GM21717 (cell line): ENCODE data around the gene MIER2.

Experiments used
- ATAC-seq: cut with Tn5 transposase; IDR thresholded peaks from one replicate; pipeline ENCODE4 v1.9.1; 2021; ENCODE audit warnings: mild to moderate bottlenecking, moderate library complexity; ENCODE audit not compliant: unreplicated experiment

Gene MIER2

GRCh38 chr19:309206-309565 is 35.4 kb downstream of the MIER2 start:
- ATAC-seq: no peak

DNA sequence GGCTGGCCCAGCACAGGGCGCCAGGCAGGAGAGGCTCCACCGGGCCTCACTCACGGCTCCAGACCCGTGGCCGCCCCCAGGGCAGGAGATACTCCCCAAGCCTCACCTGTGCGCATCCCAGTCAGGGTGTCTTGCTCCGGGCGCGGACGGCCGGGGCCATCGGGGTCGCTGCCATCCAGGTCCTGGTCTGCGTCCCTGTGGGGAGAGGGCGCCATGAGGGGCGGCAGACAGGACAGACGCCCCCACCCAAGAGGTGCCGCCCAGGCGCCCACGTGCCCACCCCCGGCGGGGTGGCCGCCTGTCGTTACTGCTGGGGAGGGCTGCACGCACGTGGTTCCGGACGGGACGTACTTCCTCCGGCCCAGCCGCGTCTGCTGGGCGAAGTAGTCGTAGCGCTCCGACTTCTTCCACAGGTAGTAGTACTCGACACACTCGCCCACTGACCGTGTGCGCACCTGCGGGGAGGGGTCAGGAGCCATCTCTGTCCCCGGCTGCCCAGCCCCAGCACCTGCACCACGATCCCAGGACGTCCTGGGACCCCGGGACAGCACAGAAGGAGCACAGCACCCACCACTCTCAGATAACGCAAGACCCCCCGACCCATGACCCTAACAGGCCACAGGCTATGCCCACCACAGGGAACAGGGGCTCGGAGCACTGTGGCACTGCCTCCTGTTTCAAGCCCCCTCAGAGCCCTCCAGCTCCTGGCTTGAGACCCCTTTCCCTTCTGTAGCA is 36.0 kb downstream of the MIER2 start:
- no peak for ATAC-seq

DNA sequence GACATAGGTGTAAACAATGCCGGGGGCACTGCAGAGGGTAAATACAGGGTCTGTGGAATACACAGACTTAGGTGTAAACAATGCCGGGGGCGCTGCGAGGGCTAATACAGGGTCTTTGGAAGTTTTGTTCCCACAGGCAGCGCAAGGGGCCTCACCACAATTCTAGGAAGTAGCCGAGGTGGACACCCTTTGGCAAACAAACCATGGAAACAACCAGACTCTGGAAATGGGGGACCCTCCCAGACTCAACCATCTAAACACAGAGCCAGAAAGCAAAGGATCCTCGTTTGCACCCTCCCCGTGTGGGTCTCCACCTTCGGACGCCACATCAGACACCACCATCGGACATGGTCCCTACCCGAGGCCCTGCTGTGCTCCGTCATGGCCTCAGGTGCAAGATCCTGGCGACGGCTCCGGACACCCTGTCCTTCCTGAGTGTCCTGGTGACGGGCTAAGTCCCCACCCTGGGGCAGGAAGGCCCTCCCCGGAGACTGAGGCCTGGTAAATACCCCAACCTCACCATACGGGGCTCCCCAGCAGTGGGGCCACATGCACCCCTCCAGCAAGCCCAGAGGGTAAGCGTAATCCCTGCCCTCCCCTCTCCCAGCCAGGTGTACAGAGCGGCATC is 36.7 kb downstream of the MIER2 start:
- no peak for ATAC-seq

DNA sequence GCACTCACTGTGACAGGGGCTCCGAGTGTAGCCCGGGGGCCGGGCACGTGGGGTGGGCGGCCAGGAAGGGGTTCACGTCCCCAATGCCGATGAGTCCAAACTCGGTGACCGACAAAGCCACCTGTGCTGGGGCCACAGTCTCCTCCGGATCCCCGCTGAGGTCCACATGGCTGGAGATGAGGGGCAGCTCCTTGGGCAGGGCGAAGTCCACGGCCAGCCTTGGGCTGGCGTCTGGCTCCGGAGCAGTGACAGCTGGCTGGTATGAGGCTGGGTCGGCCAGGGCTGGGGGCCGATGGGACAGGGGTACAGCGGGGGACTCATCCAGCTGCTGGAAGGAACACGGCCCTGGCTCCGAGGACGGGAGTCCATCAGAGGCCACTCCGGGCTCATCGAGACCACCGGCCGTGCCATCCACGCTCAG is 37.5 kb downstream of the MIER2 start:
- ATAC-seq: no peak

DNA sequence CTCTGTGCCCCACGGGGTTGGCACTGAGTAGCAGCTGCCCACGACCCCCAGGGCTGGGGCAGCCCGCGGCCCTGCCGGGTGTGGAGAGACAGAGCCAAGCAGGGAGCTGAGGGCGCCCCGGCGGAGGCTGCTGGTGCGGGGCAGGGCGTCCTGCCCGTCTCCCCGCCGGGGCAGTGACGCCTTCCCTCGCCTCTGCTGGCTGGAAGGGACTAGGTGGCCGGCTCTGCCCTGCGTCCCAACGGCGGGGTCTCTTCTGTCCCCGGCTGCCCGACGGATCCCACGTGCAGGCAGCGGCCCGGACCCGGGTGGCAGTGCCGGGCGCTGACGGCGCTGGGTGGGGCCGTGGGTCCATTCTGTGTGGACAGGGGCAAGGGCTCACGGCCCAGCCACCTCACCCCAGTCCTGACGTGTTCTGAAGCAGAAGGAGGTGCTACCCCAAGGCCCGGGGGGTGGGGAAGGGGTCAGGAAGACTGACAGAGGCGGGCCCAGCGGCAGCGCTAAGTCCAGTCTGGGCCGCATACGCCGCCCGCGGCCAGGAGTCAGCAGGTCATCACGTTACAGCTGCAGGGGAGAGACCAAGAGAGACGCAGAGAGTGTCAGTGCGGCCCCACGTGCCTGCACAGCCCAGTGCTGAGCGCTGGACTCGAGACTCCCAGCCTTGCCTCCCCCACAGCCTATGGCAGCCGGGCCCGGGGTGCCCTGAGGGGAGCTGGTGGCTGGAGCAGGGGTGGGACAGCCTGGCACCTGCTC is 38.3 kb downstream of the MIER2 start:
- no peak for ATAC-seq

DNA sequence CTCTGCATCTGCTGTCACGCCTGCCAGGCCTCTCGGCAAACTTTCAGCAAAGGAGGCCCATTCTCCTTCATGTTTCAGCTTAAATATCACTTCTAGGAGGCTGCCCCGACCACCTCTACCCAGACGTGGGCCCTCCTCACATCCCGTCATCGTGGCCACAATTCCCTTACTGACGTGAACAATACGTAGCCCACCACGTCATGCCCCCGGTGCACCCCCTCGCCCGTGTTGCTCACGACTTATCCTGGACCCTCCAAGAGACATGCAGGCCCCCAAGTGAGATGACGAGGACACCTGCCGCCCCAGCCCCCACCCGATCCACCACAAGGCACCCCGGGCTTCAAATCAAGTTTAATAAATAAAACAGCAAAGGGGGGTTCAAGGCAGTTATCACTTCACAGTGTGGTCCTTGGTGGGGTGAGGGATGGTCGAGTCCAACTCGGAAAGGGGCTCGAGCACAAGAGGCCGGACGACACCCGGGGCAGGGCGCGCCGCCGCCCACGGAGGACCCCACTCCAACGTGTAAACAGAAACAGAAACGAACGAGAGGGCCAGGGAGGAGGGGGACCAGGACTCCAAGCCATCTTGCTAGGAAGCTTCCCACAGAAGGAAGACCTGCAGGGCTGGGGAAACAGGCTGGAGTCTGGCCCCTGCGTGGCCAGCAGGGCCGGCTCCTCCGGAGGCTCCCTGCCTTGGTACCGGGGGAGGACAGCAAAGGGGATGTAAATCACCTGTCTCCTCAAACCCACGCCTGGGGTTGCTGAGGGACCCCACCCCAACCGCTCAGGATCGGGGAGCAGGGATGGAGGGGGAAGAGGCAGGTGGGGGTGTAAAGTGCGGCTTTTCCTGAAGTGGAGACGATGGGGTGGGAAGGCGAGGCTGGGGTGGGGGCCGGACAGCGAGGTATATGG is 39.1 kb downstream of the MIER2 start:
- no peak for ATAC-seq

GRCh38 chr19:296476-297225 is 47.9 kb downstream of the MIER2 start:
- ATAC-seq: no peak

GRCh38 chr19:295687-296370 is 48.8 kb downstream of the MIER2 start:
- ATAC-seq: no peak

DNA sequence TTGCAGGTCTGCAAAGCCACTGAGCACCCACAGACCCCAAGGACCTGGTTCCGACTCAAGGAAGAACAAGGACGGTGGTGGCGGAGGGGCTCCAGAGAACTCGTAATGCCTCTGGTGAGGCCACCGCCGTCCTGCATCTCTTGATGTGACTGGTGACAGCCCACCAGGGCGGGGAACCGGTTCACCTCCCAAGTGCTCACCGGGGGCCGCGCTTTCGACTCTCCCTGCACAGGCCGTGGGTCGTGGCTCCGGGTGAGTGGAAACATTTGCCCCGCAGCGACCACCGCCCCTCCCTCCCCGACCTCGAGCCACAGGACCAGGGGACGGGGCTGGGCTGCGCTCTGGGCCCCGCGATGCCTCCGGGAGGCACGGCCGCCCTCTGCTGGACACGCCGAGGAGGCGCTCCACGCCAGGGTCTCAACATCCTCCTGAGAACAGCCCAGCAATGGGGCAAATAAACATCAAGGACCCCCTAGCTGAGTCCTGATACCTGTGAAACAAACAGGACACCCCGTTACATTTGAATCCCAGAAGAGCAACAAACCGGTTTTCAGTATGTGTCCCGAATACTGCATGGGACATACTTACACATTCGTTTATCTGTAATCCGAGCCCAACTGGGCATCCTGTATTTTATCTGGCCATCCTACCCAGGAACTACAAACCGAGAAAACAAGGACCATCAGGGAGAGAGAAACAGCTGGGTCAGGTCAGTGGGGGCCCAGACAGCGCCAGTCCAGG is 49.5 kb downstream of the MIER2 start:
- ATAC-seq: no peak

DNA sequence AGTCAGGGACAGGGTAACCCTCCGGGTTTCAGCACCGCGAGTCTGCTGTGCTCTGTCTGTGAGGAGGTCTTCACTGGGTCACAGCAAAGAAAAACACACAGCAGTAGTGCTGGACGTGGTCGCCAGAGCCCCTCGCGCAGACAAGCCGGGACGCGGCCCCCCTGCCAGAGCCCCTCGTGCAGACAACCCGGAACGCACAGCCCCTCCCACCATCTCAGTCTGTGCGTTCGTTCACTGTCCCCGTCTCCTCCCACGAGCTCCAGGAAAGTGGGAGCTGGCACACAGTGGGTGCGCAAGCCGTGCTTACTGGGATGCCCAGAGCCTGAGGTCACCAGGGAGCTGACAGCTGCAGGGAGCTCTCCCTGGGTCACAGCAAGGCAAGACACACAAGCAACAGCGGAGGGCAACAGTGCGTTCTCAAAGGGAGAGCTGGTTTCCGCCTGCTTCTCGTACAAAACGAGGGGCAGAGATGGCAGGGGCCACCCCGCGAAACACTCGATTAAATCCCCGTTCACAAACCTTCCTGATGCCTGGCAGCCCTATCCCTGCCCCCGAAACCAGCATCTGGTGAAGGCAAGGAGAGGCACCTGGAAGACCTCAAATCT is 50.2 kb downstream of the MIER2 start:
- ATAC-seq: no peak

DNA sequence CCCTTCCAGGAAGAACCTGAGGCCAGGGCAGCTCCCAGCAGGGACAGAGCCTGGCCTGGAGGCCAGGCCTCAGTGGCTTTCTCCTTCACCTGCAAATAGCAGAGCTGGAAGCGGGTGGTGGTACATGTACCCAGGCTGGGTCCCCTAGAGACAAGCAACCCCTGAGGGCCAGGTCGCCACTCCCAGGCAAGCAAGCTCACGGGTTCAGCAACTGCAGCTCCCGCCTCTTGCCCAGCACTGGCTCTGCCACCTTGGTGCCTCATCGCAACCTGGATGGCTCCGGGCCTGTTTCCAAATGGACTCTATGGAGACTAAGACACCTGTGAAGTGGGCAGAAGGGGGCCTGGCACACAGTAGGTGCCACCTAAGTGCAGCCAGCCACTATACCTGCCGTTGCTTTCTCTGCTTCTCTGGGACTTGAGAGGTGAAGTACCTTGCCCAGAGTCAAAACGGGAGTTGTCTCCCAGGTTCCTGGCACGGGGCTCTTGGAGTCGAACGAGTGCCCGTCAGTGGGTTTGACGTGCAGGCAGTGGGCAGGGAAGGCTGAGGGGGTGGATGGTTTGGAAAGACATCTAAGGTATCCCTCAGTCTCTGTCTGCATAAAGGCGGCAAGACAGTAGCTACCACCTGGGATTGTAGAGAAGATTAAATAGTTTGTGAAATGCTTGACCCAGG is 51.0 kb downstream of the MIER2 start:
- ATAC-seq: no peak

GRCh38 chr19:292951-293350 is 51.6 kb downstream of the MIER2 start:
- no peak for ATAC-seq

GRCh38 chr19:292281-292884 is 52.2 kb downstream of the MIER2 start:
- no peak for ATAC-seq

DNA sequence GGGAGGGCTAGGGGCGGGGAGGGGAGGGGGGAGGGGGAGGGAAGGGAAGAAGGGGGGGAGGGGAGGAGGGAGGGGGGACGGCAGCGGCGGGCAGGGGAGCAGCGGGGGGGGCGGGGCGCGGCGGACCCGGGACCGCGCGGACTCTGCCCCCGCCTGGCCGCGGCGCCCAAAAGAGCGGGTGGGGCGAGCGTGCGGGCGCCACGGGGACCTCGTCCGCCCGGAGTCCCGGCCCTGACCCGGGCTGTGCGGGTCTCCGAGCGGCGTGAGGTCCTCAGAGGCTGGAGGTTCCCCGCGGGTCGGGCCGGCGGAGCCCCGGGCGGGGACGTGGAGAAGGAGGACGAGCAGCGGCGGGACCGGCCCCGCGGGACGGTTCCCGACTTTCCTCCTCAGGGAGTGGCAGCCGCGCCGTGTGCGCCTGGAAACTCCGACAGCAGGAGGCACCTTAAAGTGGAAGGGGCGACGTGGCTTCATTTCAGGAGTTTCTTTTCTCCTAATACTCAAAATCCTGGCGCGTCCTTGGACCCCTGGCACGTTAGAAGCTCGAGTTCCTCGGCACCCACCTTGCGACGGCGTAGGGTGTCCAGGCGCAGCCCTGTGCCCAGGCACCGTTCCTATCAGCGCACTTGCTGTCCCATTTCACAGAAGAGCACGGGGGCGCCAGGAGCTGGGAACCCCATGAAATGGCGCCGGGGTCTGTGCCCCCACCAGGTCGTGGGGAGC is 52.9 kb downstream of the MIER2 start:
- ATAC-seq: no peak

GRCh38 chr19:291006-291521 is 53.5 kb downstream of the MIER2 start, which contains the start of gene PLPP2:
TSS of gene PLPP2 (minus strand) at chr19:291403. CDS start at chr19:291336, 67 bp downstream.
- no peak for ATAC-seq

- no peak for ATAC-seq
These were observed 54.1 kb downstream of the MIER2 start for GRCh38 chr19:290372-291005.
